GM18909 (cell line): ENCODE results near the gene MRC2.
"Not testable (repeated sequence)": the region's sequence is repeated elsewhere in the genome, so short reads cannot be mapped to it uniquely, and the experiment has no call there.

Experiments used
- ATAC-seq: cut with Tn5 transposase; IDR thresholded peaks from one replicate; pipeline ENCODE4 v1.9.1; 2021; ENCODE audit warnings: mild to moderate bottlenecking; ENCODE audit not compliant: unreplicated experiment, poor library complexity

The MRC2 gene

GRCh38 chr17:62675260-62675659, 47.8 kb downstream of the MRC2 start:
- no peak for ATAC-seq

DNA sequence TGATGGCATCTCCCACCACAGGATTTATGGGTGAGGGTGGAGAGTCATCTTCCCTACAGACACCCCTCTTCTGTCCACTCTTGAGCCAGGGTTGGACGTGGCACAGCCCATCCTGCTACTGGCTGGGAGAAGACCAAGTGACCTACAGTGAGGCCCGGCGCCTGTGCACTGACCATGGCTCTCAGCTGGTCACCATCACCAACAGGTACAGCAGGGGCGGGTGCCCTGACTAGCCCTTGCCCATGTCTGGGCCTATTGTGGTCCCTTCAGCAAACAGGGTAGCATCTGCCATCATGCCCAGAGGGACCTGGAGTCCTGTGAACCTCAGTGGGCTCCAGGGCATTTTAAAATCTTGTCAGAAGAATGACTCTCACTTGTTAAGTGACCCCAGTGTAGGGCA, 48.2 kb downstream of the MRC2 start:
- no peak for ATAC-seq

DNA sequence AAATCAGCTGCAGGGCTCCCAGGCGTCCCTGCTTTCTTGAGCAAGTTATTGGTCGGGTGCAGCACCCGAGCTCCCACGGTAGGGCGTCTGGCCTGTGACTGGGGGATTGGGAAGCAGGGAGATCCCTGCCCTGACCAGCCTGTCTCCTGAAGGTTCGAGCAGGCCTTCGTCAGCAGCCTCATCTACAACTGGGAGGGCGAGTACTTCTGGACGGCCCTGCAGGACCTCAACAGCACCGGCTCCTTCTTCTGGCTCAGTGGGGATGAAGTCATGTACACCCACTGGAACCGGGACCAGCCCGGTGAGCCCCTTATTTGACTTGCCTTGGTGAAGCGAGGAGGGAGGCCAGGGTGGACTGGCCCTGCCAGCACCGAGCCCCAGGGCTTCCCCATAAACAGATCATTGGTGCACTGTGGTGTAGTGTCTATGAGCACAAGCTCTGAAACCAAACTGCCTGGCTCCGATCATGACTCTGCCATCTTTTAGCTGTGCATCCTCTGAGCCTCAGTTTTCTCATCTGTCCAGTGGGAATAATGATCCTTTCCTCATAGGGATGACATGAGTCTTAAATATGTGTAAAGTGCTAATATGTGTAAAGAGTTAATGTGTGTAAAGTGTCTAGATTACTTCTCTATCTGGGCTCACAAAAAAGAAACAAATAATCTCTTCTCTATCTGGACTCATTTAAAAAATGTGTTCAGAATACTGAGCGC, 48.9 kb downstream of the MRC2 start:
- no peak for ATAC-seq

GRCh38 chr17:62676952-62677596, 49.6 kb downstream of the MRC2 start:
- no peak for ATAC-seq

DNA sequence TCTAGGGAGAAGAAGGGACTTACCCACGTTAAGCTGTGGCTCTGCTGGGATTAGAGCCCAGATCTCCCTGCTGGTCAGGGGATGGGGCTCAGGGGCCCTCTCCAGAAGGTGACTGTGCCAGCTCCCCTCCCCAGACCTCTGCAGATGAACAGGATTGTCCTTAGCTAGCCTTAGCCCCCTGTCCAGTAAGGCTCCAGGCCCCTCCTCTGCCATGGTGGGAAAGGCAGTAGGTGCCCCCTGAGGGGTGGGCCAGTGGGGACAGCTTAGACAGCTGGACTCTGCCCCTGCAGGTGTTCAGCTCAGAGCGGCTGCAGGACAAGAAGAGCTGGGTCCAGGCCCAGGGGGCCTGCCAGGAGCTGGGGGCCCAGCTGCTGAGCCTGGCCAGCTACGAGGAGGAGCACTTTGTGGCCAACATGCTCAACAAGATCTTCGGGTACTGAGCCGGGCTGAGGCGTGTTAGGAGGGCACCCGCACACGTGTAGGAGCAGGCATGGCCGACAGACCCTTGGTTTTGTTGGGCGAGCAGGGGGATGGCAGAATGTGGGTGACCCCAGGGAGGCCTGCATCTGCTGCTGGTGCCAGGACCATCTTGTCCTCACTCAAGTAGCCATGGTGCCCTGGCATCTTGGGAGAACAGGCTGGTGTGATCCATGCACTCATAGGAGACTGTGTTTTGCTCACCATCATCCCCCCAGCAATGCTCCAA, 50.9 kb downstream of the MRC2 start:
- no peak for ATAC-seq

- ATAC-seq, result no peak
Observed at GRCh38 chr17:62679866-62680377, 52.5 kb downstream of the MRC2 start.

GRCh38 chr17:62680541-62681052, 53.1 kb downstream of the MRC2 start:
- no peak for ATAC-seq

- ATAC-seq, result no peak
Observed at GRCh38 chr17:62681061-62681938, 53.8 kb downstream of the MRC2 start.

GRCh38 chr17:62681939-62682381, 54.5 kb downstream of the MRC2 start:
- ATAC-seq, result no peak

- no peak for ATAC-seq
Observed at GRCh38 chr17:62684179-62684578, 56.7 kb downstream of the MRC2 start.

DNA sequence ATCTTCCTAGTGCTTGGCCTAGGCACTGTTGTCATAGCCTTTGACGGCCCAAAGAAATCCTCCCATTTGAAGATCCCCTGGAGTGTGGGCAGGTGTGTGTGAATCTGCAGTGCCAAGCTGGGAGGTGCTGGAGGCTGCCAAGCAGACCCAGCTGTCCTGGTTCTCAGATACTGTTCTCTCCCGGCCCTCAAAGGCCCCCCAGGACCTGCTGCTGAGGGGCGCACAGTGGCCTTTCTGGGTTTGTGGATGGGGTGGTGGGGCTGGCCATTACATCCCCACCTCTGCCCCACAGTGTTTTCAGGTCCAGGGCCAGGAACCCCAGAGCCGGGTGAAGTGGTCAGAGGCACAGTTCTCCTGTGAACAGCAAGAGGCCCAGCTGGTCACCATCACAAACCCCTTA, 60.5 kb downstream of the MRC2 start:
- ATAC-seq, result no peak

- no peak for ATAC-seq
Observed at GRCh38 chr17:62688398-62689160, 61.1 kb downstream of the MRC2 start.

DNA sequence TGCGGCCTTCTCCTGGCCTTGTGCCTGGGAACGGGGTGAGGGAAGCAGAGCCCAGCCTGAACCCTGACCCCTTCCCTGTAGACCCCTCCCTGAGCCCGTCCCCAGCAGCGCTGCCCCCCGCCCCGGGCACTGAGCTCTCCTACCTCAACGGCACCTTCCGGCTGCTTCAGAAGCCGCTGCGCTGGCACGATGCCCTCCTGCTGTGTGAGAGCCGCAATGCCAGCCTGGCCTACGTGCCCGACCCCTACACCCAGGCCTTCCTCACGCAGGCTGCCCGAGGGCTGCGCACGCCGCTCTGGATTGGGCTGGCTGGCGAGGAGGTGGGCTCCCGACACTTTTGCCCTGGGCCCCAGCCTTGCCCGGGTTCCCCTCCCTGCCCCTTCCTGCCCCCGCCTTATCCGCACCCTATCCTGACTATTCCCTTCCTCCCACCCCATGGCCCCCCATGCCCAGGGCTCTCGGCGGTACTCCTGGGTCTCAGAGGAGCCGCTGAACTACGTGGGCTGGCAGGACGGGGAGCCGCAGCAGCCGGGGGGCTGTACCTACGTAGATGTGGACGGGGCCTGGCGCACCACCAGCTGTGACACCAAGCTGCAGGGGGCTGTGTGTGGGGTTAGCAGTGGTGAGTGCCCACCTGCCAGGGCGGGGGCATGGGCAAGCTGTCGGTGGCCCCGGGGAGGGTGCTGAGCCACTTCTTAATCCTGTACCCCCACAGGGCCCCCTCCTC, 62.1 kb downstream of the MRC2 start:
- no peak for ATAC-seq

- no peak for ATAC-seq
Observed at GRCh38 chr17:62690168-62690897, 62.9 kb downstream of the MRC2 start.

GRCh38 chr17:62691589-62691915, 64.1 kb downstream of the MRC2 start:
- not testable (repeated sequence) for ATAC-seq

GRCh38 chr17:62692159-62692651, 64.7 kb downstream of the MRC2 start:
- ATAC-seq, result no peak

GRCh38 chr17:62692721-62693431, 65.4 kb downstream of the MRC2 start:
- ATAC-seq, result no peak
